GM12878 (cell line): ENCODE measurements around the gene GPR6. TPM values are rescaled to one million over a fixed set of nuclear protein-coding genes. Genes with fewer than 3 reads are reported as not detected.

Source experiments
- ATAC-seq: fragments of 200-7000 bp; cut with Tn5 transposase; 3 replicates; pipeline ENCODE4 v1.9.1; 2020; ENCODE audit warnings: mild to moderate bottlenecking, moderate library complexity
- Bru-seq: library from RNA; stranded (reverse); fragments of 400-500 nt; gene quantifications from one replicate; lab custom pipeline; 2021; lab: Mats Ljungman, UMichigan
- BruChase-seq, 2 experiments: library from RNA; stranded (reverse); fragments of 400-500 nt; gene quantifications; one replicate each; lab custom pipeline; 2021; lab: Mats Ljungman, UMichigan
- BruUV-seq: library from RNA; stranded (reverse); fragments of 400-500 nt; replicated peaks from 2 replicates; lab custom pipeline; 2021; lab: Mats Ljungman, UMichigan
- CTCF ChIA-PET: fragments of 300-600 bp; sonication (Branson Sonifier 250); formaldehyde crosslinking; extraction: SDS; loops from one replicate; lab custom pipeline; 2021; ENCODE audit warnings: inconsistent platforms; lab: Yijun Ruan, JAX
- POLR2A ChIA-PET: fragments of 350-600 bp; formaldehyde crosslinking; extraction: SDS; loops from one replicate; lab custom pipeline; 2021; ENCODE audit warnings: inconsistent platforms; lab: Charles Lee
- RAD21 ChIA-PET: fragments of 300-600 bp; sonication (Branson Sonifier 250); formaldehyde crosslinking; loops from one replicate; lab custom pipeline; 2023; ENCODE audit warnings: antibody characterized with exemption; ENCODE audit not compliant: unreplicated experiment; lab: Charles Lee
- SMC1A ChIA-PET: fragments of 300-600 bp; sonication (Branson Sonifier 250); formaldehyde crosslinking; loops from one replicate; lab custom pipeline; 2023; ENCODE audit not compliant: unreplicated experiment, uncharacterized antibody; lab: Charles Lee
- DNase-seq: peaks from one replicate; pipeline ENCODE4 v3.0.0-alpha.2; 2011; ENCODE audit warnings: low read depth, low spot score
- FAIRE-seq: peaks from 3 replicates; lab custom pipeline; 2011; peaks lifted over from hg19 to GRCh38; lab: Jason Lieb, UNC
- H2AFZ ChIP-seq: 2 replicates; pipeline ENCODE4 v1.6.0; 2011; ENCODE audit warnings: low read depth, low read length, control low read depth; ENCODE audit not compliant: control insufficient read depth
- H3K27ac ChIP-seq: 2 replicates; pipeline ENCODE4 v1.5.1; 2011; ENCODE audit warnings: control low read depth; ENCODE audit not compliant: control insufficient read depth, insufficient read depth
- H3K27me3 ChIP-seq, 2 experiments: replicated peaks in 1 of 2; 2 replicates each; pipeline versions ENCODE4 v1.6.0 to v1.6.1; 2011; ENCODE audit warnings: low read length in 1 of 2; ENCODE audit not compliant: control insufficient read depth in 2 of 2, insufficient read depth in 2 of 2
- H3K36me3 ChIP-seq, 2 experiments: 2 replicates each; pipeline ENCODE4 v1.5.1; 2011; ENCODE audit warnings: low read length in 1 of 2; ENCODE audit not compliant: control insufficient read depth in 2 of 2, insufficient read depth in 2 of 2
- H3K4me1 ChIP-seq: 2 replicates; pipeline ENCODE4 v1.6.1; 2011; ENCODE audit warnings: mild to moderate bottlenecking, low read length, moderate library complexity, mixed read lengths; ENCODE audit not compliant: control insufficient read depth, insufficient read depth
- H3K4me2 ChIP-seq: 2 replicates; pipeline ENCODE4 v1.6.0; 2011; ENCODE audit warnings: control low read depth; ENCODE audit not compliant: control insufficient read depth, insufficient read depth
- H3K4me3 ChIP-seq: fragments of 200-600 bp; sonication (generic); 2 replicates; pipeline ENCODE4 v1.5.1; 2016
- H3K79me2 ChIP-seq: 2 replicates; pipeline ENCODE4 v1.6.0; 2011; ENCODE audit warnings: low read length; ENCODE audit not compliant: control insufficient read depth, insufficient read depth
- H3K9ac ChIP-seq: 2 replicates; pipeline ENCODE4 v1.8.0; 2011; ENCODE audit warnings: low read length, control low read depth, mixed read lengths; ENCODE audit not compliant: control insufficient read depth, insufficient read depth
- H3K9me3 ChIP-seq: replicated peaks from 3 replicates; pipeline ENCODE4 v1.5.1; 2011; ENCODE audit warnings: mild to moderate bottlenecking, low read length; ENCODE audit not compliant: control insufficient read depth, insufficient read depth
- H4K20me1 ChIP-seq: 2 replicates; pipeline ENCODE4 v1.6.0; 2011; ENCODE audit not compliant: control insufficient read depth, insufficient read depth
- E2F4 ChIP-seq: IDR thresholded peaks from 2 replicates; pipeline ENCODE4 v1.6.1; 2012; ENCODE audit warnings: low read depth, low read length, improper control_type of control experiment
- ESRRA ChIP-seq: IDR thresholded peaks from 2 replicates; pipeline ENCODE4 v1.6.1; 2012; ENCODE audit warnings: mild to moderate bottlenecking, low read length, improper control_type of control experiment
- FOXK2 ChIP-seq: fragments of 450-650 bp; IDR thresholded peaks from 2 replicates; pipeline ENCODE4 v1.6.1; 2017; ENCODE audit warnings: mild to moderate bottlenecking, moderate library complexity
- HDAC6 ChIP-seq: fragments of 200-600 bp; sonication (generic); IDR thresholded peaks from one replicate; pipeline ENCODE4 v1.8.0; 2017; ENCODE audit warnings: antibody characterized with exemption; ENCODE audit not compliant: unreplicated experiment
- MEF2B ChIP-seq: fragments of 450-650 bp; IDR thresholded peaks from 2 replicates; pipeline ENCODE4 v1.6.1; 2018; ENCODE audit warnings: mild to moderate bottlenecking, moderate library complexity; ENCODE audit not compliant: partially characterized antibody, poor library complexity, severe bottlenecking
- MLLT1 ChIP-seq: fragments of 450-650 bp; IDR thresholded peaks from 2 replicates; pipeline ENCODE4 v1.6.1; 2016; ENCODE audit warnings: mild to moderate bottlenecking
- TARDBP ChIP-seq: IDR thresholded peaks from 2 replicates; pipeline ENCODE4 v1.6.1; 2016; ENCODE audit warnings: borderline replicate concordance
- WGBS: methylation state at CpG from one replicate; pipeline ENCODE4 v1.1.6; 2016; ENCODE audit warnings: low lambda C conversion rate; ENCODE audit not compliant: insufficient replicate concordance, insufficient coverage; ENCODE audit errors: missing lambda C conversion rate; 5-methylcytosine and 5-hydroxymethylcytosine counted together
- in situ Hi-C: fragments of 300-500 bp; cut with MboI; formaldehyde crosslinking; loops from 9 replicates; pipeline ENCODE4 v1.14.3; 2018; ENCODE audit warnings: mixed read lengths
- intact Hi-C: fragments of 100-400 bp; cut with micrococcal nuclease; formaldehyde crosslinking; loops from one replicate; pipeline ENCODE4 v1.14.2; 2022; ENCODE audit not compliant: unreplicated experiment
- long read RNA-seq, 2 experiments: library from polyadenylated mRNA; unstranded; transcript quantifications; one replicate each; pipeline ENCODE4 v2.0.0, GENCODE V29; 2019 to 2020
- polyA minus RNA-seq, 3 experiments: library from RNA; depleted of rRNA, polyadenylated mRNA; stranded (reverse); fragments of >200 nt; gene quantifications; 2 replicates each; pipeline ENCODE4 v1.2.3, GENCODE V29; 2011
- polyA plus RNA-seq, 11 experiments: library from polyadenylated mRNA; depleted of rRNA in 4 of 11; unstranded in 6 of 11; stranded (reverse) in 5 of 11; fragments of >200 nt; fragmentation: Nextera tagmentation in 4 of 11; fragmentation: Illumina TruSeq in 1 of 11; extraction: Ambion mirVana in 4 of 11; extraction: Trizol in 1 of 11; gene quantifications; 1 replicate in 1 of 11; 2 replicates in 10 of 11; pipeline versions ENCODE4 v1.2.1 to v1.2.3, GENCODE V29; 2011 to 2016; ENCODE audit warnings: inconsistent platforms in 2 of 11, missing spikeins in 2 of 11, low read depth in 1 of 11
- total RNA-seq, 4 experiments: library from RNA; depleted of rRNA in 3 of 4; stranded (reverse); fragments of >200 nt in 3 of 4; fragmentation: Illumina TruSeq in 1 of 4; extraction: Trizol in 1 of 4; gene quantifications; 2 replicates each; pipeline versions ENCODE4 v1.2.1 to v1.2.3, GENCODE V29; 2013 to 2021
- TF ChIP-seq, protein P1 (sequence below): IDR thresholded peaks from 2 replicates; pipeline ENCODE4 v1.6.1; 2012; ENCODE audit warnings: low read depth, low read length, improper control_type of control experiment
- TF ChIP-seq, protein P2 (sequence below): IDR thresholded peaks from 2 replicates; pipeline ENCODE4 v1.6.1; 2011; ENCODE audit warnings: mild to moderate bottlenecking, low read depth, low read length, moderate library complexity; ENCODE audit not compliant: insufficient replicate concordance
- TF ChIP-seq, protein P3 (sequence below): IDR thresholded peaks from 2 replicates; pipeline ENCODE4 v1.6.1; 2012; ENCODE audit warnings: mild to moderate bottlenecking, low read depth, low read length

Gene GPR6
- total RNA-seq (2013; cell fraction: nucleolus; rRNA removed) = not detected in 2 replicates
- total RNA-seq (2014; rRNA removed) (not detected in 2 replicates), total RNA-seq (2014; rRNA removed; fragmentation: Illumina TruSeq; extraction: Trizol) (not detected in 2 replicates), total RNA-seq (2021) (not detected in 2 replicates), polyA plus RNA-seq (2011; rRNA removed) (not detected in 2 replicates), polyA plus RNA-seq (2014; fragmentation: Illumina TruSeq; extraction: Trizol) (not detected in 2 replicates), polyA plus RNA-seq (2014; fragmentation: Nextera tagmentation; extraction: Ambion mirVana) (not detected), polyA plus RNA-seq (2014; rRNA removed) (not detected in 2 replicates), polyA plus RNA-seq (2016; fragmentation: Nextera tagmentation; extraction: Ambion mirVana) (not detected), polyA minus RNA-seq (2011; rRNA and poly(A)+ RNA removed) (not detected in 2 replicates), Bru-seq, nascent RNA (not detected), BruChase-seq, experiment 1, labeled RNA remaining after a 6-hour chase (not detected), BruChase-seq, experiment 2, labeled RNA remaining after a 2-hour chase (not detected)
- not detected for polyA plus RNA-seq (2011; ENCODE audit: low read depth)
- not detected in 2 replicates for polyA plus RNA-seq (2011; cell fraction: cytosol; rRNA removed)
- polyA plus RNA-seq (2011; cell fraction: nucleus; rRNA removed) = not detected in 2 replicates
- not detected in 2 replicates for polyA plus RNA-seq (2012)
- not detected in 2 replicates for polyA minus RNA-seq (2011; cell fraction: cytosol; rRNA and poly(A)+ RNA removed)
- polyA minus RNA-seq (2011; cell fraction: nucleus; rRNA and poly(A)+ RNA removed) = not detected in 2 replicates
- long read RNA-seq, experiment 1 = 0 reads
- long read RNA-seq, experiment 2 = 0 reads

DNA sequence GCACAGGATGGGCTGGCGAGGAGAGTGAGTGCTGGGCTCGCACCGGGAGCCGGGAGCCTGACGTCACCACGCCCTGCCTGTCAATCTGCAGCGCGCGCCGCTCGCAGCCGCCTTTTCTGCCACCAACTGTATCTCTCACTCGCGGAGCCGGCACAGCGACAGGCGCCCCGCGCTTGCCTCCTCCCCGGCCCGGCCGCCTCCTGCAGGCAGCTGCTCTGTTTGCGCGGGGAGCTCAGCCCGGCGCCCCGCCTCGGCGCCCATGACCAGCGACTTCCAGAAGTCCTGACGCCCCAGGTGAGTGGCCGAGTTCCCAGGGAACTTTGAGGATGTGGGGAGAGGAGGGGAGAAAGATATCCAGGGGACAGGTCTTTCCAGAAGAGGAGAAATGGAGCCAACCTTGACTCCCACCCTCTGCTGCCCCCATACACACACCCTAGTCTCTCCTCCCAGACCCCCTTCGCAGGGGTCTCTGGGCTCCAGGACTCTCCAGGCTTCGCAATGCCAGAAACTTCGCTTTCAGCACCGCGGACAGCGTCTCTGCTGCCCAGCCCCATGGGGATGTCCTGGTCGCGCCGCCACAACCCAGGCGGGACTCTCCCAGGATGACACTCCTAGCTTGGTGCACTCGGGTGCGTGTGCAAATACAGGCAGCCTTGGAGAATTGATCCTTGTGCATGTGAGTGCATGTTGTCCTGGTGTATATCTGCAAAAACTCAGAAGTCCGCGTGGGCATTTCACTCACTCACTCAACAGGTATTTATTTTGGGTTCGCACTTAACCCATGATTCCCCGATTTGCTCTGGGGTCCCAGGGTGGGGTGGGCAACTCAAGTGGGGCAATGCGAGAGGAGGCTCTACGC is at the start of gene GPR6:
TSS of gene GPR6 (plus strand) at position 138 of the 859 bp plus-strand sequence. CDS start 802 bp downstream, outside the sequence.
- Histone ChIP-seq H3K4me1 (no peaks in the 10 kb centered on the region), H3K4me3 (no peak within 1 kb of the TSS), H3K9me3 (no peaks in the 10 kb centered on the region; the same call in 2 of the 3 replicates), H3K27ac (no peak within 1 kb of the TSS), H3K36me3 (no peaks in the 10 kb centered on the region), H2AFZ (no peak within 1 kb of the TSS), H3K27me3 (no peaks in the 10 kb centered on the region; a peak in 2 of 4 replicates), H3K4me2 (no peak within 1 kb of the TSS), H3K79me2 (no peaks in the 10 kb centered on the region), H4K20me1 (no peaks in the 10 kb centered on the region), H3K9ac (no peak within 1 kb of the TSS)
- RAD21 ChIA-PET = no interaction called here
- CTCF ChIA-PET = no interaction called here
- no peak for FAIRE-seq
- DNase-seq = no peak
- 25% methylated on average over 44 of the region's 50 CpGs for WGBS
- in situ Hi-C loops (no loop called here), intact Hi-C loops (no loop called here)
- SMC1A ChIA-PET = interaction anchor here (1.2 kb wide), 1 partner anchor 9 kb away, joined by 3 read pairs; no protein-coding TSS in a partner anchor
- ATAC-seq = peak; percentile 67
- no TSS peak for BruUV-seq
- POLR2A ChIA-PET = no interaction called here
- TF ChIP-seq TARDBP (no peak), ESRRA (no peak), FOXK2 (no peak), E2F4 (no peak), HDAC6 (no peak), MEF2B (peak; percentile 21), MLLT1 (no peak)
- TF ChIP-seq, protein P1, sequence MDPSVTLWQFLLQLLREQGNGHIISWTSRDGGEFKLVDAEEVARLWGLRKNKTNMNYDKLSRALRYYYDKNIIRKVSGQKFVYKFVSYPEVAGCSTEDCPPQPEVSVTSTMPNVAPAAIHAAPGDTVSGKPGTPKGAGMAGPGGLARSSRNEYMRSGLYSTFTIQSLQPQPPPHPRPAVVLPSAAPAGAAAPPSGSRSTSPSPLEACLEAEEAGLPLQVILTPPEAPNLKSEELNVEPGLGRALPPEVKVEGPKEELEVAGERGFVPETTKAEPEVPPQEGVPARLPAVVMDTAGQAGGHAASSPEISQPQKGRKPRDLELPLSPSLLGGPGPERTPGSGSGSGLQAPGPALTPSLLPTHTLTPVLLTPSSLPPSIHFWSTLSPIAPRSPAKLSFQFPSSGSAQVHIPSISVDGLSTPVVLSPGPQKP = no peak
- TF ChIP-seq, protein P2, sequence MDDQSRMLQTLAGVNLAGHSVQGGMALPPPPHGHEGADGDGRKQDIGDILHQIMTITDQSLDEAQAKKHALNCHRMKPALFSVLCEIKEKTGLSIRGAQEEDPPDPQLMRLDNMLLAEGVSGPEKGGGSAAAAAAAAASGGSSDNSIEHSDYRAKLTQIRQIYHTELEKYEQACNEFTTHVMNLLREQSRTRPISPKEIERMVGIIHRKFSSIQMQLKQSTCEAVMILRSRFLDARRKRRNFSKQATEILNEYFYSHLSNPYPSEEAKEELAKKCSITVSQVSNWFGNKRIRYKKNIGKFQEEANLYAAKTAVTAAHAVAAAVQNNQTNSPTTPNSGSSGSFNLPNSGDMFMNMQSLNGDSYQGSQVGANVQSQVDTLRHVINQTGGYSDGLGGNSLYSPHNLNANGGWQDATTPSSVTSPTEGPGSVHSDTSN = no peak
- TF ChIP-seq, protein P3, sequence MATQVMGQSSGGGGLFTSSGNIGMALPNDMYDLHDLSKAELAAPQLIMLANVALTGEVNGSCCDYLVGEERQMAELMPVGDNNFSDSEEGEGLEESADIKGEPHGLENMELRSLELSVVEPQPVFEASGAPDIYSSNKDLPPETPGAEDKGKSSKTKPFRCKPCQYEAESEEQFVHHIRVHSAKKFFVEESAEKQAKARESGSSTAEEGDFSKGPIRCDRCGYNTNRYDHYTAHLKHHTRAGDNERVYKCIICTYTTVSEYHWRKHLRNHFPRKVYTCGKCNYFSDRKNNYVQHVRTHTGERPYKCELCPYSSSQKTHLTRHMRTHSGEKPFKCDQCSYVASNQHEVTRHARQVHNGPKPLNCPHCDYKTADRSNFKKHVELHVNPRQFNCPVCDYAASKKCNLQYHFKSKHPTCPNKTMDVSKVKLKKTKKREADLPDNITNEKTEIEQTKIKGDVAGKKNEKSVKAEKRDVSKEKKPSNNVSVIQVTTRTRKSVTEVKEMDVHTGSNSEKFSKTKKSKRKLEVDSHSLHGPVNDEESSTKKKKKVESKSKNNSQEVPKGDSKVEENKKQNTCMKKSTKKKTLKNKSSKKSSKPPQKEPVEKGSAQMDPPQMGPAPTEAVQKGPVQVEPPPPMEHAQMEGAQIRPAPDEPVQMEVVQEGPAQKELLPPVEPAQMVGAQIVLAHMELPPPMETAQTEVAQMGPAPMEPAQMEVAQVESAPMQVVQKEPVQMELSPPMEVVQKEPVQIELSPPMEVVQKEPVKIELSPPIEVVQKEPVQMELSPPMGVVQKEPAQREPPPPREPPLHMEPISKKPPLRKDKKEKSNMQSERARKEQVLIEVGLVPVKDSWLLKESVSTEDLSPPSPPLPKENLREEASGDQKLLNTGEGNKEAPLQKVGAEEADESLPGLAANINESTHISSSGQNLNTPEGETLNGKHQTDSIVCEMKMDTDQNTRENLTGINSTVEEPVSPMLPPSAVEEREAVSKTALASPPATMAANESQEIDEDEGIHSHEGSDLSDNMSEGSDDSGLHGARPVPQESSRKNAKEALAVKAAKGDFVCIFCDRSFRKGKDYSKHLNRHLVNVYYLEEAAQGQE = peak; percentile 97
